GM23248 (cell line): ENCODE measurements around the gene DOK1.

Source experiments
- EZH2 ChIP-seq: fragments of 200-600 bp; sonication (generic); IDR thresholded peaks from 2 replicates; pipeline ENCODE4 v1.6.1; 2018; ENCODE audit warnings: antibody characterized with exemption, mild to moderate bottlenecking; ENCODE audit not compliant: insufficient read depth, poor library complexity, severe bottlenecking
- EZH2phosphoT487 ChIP-seq: fragments of 200-600 bp; sonication (generic); IDR thresholded peaks from 2 replicates; pipeline ENCODE4 v1.6.1; 2018; ENCODE audit warnings: antibody characterized with exemption, moderate library complexity, mild to moderate bottlenecking, low read depth; ENCODE audit not compliant: insufficient read depth

DNA sequence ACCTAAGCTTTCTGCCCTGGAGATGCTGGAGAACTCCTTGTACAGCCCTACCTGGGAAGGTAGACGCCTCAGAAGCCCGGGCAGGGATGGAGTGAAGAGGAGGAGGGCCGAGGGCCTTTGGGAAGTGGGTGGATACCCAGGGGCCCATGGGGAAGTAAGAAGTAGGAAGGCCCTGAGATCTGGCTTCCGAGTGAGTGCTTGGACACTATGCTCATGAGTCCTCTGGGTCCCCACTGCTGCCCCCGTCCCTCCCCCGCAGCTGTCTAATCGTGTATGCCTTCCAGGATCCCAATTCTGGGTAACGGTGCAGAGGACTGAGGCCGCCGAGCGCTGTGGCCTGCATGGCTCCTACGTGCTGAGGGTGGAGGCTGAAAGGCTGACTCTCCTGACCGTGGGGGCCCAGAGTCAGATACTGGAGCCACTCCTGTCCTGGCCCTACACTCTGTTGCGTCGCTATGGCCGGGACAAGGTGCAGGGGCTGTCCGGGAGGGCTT, 1.1 kb downstream of the DOK1 start:
- TF ChIP-seq EZH2 = no peak
- no peak for TF ChIP-seq EZH2phosphoT487
